ENCODE data around the gene NOL4L. TPM values are rescaled to one million over a fixed set of nuclear protein-coding genes. Genes with fewer than 3 reads are reported as not detected.
"Not testable (repeated sequence)": the region's sequence is repeated elsewhere in the genome, so short reads cannot be mapped to it uniquely, and the experiment has no call there.

The NOL4L gene
- total RNA-seq, 4 donors from 2014 or later, result 18.5 to 29.9 (median 24.8) TPM

DNA sequence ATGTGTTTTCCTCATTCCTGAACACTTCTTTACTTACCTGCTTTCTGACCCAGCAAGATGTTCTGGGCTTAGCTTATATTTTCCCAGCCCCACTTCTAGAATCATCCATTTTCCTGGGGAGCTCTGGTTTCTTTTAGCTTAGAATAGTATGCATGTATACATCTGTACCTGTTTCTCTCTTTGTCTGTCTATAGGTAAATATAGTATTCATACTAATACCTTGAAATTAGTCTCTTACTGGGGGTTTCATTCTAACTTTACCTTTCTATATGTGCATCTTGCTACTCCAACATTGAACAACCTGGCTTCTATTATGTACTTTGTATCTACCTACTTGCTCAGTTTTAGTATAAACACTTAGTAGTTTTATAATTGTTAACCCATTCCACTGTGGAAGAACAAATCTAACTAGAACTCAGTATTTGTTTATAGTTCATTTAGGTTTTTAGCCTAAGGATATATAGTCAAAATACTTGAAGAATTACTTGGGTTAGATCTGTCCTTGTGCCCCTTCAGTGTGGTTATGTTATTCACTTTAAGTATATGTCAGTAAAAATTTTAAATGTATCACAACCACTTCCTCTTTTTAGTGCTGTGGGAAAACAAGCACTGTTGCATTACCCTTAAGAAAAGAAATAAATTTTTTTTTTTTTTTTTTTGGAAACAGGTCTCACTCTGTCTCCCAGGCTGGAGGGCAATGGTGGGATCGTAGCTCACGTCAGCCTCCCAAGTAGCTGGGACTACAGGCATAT lies 173.0 kb downstream of the NOL4L start:
- TF ChIP-seq POLR2A (IDR thresholded peaks at IDR 0.05), result no peak
- TF ChIP-seq, protein P1, sequence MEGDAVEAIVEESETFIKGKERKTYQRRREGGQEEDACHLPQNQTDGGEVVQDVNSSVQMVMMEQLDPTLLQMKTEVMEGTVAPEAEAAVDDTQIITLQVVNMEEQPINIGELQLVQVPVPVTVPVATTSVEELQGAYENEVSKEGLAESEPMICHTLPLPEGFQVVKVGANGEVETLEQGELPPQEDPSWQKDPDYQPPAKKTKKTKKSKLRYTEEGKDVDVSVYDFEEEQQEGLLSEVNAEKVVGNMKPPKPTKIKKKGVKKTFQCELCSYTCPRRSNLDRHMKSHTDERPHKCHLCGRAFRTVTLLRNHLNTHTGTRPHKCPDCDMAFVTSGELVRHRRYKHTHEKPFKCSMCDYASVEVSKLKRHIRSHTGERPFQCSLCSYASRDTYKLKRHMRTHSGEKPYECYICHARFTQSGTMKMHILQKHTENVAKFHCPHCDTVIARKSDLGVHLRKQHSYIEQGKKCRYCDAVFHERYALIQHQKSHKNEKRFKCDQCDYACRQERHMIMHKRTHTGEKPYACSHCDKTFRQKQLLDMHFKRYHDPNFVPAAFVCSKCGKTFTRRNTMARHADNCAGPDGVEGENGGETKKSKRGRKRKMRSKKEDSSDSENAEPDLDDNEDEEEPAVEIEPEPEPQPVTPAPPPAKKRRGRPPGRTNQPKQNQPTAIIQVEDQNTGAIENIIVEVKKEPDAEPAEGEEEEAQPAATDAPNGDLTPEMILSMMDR (IDR thresholded peaks at IDR 0.05), result no peak
- Histone ChIP-seq H3K4me3 (replicated peaks in 1 of 3) (no peak overlapping the region), H3K27ac (no peak overlapping the region), H3K4me1 (peaks cover 0 to 4% of the 10 kb centered on the region in 2 donors), H3K9me3 (no peaks in the 10 kb centered on the region), H3K36me3 (no peaks in the 10 kb centered on the region), H3K27me3 (no peaks in the 10 kb centered on the region)
- intact Hi-C loops (cut with DNase I), result no loop called here
- no peak for DNase-seq
- 95 to 96% methylated on average over 2 of the region's 2 CpGs for WGBS, 2 donors

DNA sequence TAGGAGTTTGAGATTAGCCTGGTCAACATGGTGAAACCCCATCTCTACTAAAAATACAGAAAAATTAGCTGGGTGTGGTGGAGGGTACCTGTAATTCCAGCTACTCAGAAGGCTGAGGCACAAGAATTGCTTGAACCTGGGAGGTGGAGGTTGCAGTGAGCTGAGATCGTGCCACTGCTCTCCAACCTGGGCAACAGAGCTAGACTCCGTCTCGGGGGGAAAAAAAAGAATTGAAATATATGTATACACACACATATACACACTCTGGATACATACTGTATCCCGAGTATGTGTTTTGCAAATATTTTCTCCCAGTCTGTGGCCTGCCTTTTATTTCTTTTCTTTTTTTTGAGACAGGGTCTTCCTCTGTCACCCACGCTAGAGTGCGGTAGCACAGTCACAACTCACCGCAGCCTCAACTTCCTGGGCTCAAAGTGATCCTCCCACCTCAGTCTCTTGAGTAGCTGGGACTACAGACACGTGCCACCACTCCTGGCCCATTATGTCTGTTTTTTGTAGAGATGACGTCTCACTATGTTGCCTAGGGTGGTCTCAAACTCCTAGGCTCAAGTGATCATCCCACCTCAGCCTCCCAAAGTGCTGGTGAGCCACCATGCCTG lies 177.9 kb downstream of the NOL4L start:
- intact Hi-C loops (cut with DNase I); H3K27me3 ChIP-seq; H3K4me3 ChIP-seq (replicated peaks in 1 of 3); DNase-seq; H3K36me3 ChIP-seq; H3K4me1 ChIP-seq; H3K9me3 ChIP-seq; H3K27ac ChIP-seq: not testable (repeated sequence)
- WGBS, 2 donors, result 93 to 94% methylated on average over 9 of the region's 9 CpGs

DNA sequence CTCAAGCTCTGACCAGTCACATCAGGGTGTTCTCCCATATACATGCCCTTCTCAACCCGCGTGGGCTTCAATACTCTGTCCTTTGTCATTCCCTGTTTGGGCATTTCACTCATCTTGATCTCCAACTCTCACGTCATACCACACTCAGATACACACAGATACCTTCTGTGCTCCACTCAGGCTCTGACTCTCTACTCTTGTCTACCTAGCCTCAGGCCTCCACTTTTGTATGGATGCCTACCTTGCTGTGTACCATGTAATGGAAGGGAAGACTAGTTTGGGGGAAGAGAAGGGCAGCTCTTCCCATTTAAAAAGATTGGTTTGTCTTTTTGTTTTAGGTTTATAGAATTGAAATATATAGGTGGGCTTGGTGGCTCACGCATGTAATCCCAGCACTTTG lies 178.4 kb downstream of the NOL4L start:
- no peaks in the 10 kb centered on the region for H3K9me3 ChIP-seq
- no peak overlapping the region for H3K4me3 ChIP-seq (replicated peaks in 1 of 3)
- no peaks in the 10 kb centered on the region for H3K36me3 ChIP-seq
- intact Hi-C loops (cut with DNase I), result no loop called here
- 97 to 99% methylated on average over 4 of the region's 4 CpGs for WGBS, 2 donors
- DNase-seq, result no peak
- no peaks in the 10 kb centered on the region for H3K4me1 ChIP-seq
- no peak overlapping the region for H3K27ac ChIP-seq
- TF ChIP-seq, protein P1 (IDR thresholded peaks at IDR 0.05), result no peak
- TF ChIP-seq POLR2A (IDR thresholded peaks at IDR 0.05), result no peak
- no peaks in the 10 kb centered on the region for H3K27me3 ChIP-seq

DNA sequence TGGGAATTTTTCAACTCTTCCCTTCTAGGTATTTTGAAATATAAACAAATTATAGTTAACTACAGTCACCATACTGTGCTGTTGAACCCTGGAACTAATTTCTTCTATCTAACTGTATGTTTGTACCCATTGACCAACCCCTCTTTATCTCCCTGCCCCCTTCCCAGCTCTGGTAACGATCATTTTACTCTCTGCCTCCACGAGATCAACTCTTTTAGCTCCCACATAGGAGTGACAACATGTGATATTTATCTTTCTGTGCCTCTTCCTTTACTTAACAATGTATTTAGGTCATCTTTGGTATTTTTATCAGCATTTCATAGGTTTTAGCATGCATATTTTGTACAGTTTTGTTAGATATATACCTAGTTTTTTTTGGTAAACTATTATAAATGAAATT lies 181.1 kb downstream of the NOL4L start:
- Histone ChIP-seq H3K4me1 (peaks cover 8 to 9% of the 10 kb centered on the region in 2 donors), H3K36me3 (no peaks in the 10 kb centered on the region), H3K27ac (no peak overlapping the region), H3K9me3 (no peaks in the 10 kb centered on the region), H3K27me3 (no peaks in the 10 kb centered on the region), H3K4me3 (replicated peaks in 1 of 3) (no peak overlapping the region)
- DNase-seq, result no peak
- 94 to 95% methylated on average over 2 of the region's 2 CpGs for WGBS, 2 donors
- TF ChIP-seq, protein P1 (IDR thresholded peaks at IDR 0.05), result no peak
- TF ChIP-seq POLR2A (IDR thresholded peaks at IDR 0.05), result no peak
- intact Hi-C loops (cut with DNase I), result no loop called here

DNA sequence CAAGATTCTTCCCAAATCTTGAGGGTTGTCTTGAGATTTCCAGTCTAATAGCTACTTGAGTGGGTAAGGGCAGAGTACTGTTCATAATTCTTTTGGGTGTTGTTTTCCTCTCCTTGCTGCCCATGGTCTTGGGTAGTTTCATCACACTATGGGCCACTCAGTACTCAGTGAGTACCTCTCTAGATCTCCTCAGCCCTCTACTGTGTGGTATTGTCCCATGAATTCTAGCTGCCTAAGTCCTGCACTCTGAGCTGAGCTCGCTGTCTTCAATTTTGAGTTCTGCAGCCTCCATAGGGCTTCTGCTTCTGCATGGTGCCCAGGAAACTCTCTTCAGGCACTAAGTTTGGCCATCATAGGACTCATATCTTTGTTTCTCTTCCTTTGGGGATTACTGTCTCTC lies 184.7 kb downstream of the NOL4L start:
- no peak for DNase-seq
- H3K36me3 ChIP-seq, result no peaks in the 10 kb centered on the region
- 81 to 89% methylated on average over 1 of the region's 1 CpG for WGBS, 2 donors
- TF ChIP-seq, protein P1 (IDR thresholded peaks at IDR 0.05), result no peak
- no peak for TF ChIP-seq POLR2A (IDR thresholded peaks at IDR 0.05)
- no peaks in the 10 kb centered on the region for H3K9me3 ChIP-seq
- no peaks in the 10 kb centered on the region for H3K27me3 ChIP-seq
- intact Hi-C loops (cut with DNase I), result no loop called here
- H3K27ac ChIP-seq, result no peak overlapping the region
- peaks cover 15 to 18% of the 10 kb centered on the region in 2 donors for H3K4me1 ChIP-seq
- no peak overlapping the region for H3K4me3 ChIP-seq (replicated peaks in 1 of 3)

Measured in thyroid gland (tissue), 4 donors.